HS-5 (cell line): ENCODE data around the gene SPRED3.
"Not testable (repeated sequence)": the region's sequence is repeated elsewhere in the genome, so short reads cannot be mapped to it uniquely, and the experiment has no call there.

Experiments used
- DNase-seq: peaks from one replicate; pipeline ENCODE4 v3.0.0-alpha.2; 2012; ENCODE audit warnings: low read depth

SPRED3 gene

GRCh38 chr19:38417544-38418506 is 29.3 kb downstream of the SPRED3 start:
- DNase-seq, result no peak

GRCh38 chr19:38420935-38421334 is 32.4 kb downstream of the SPRED3 start:
- no peak for DNase-seq

- no peak for DNase-seq
Observed at GRCh38 chr19:38421856-38422255, 33.4 kb downstream of the SPRED3 start.

- DNase-seq, result no peak
Observed at GRCh38 chr19:38422438-38422837, 33.9 kb downstream of the SPRED3 start.

- no peak for DNase-seq
Observed at GRCh38 chr19:38424272-38424671, 35.8 kb downstream of the SPRED3 start.

- no peak for DNase-seq
Observed at GRCh38 chr19:38425222-38425809, 36.8 kb downstream of the SPRED3 start.

- DNase-seq, result no peak
Observed at GRCh38 chr19:38425810-38426466, 37.4 kb downstream of the SPRED3 start, which contains the start of gene RASGRP4. RASGRP4 (minus strand) TSS chr19:38426219; CDS start chr19:38426091, 128 bp downstream.

- DNase-seq, result not testable (repeated sequence)
Observed at GRCh38 chr19:38427035-38427677, 38.7 kb downstream of the SPRED3 start.

GRCh38 chr19:38429055-38429810 is 40.7 kb downstream of the SPRED3 start:
- no peak for DNase-seq

GRCh38 chr19:38429811-38430156 is 41.3 kb downstream of the SPRED3 start:
- DNase-seq, result no peak

- no peak for DNase-seq
Observed at GRCh38 chr19:38430931-38431330, 42.4 kb downstream of the SPRED3 start.

GRCh38 chr19:38433268-38433733 is 44.8 kb downstream of the SPRED3 start, which contains the start of gene RYR1:
RYR1 (plus strand) TSS chr19:38433691; CDS start chr19:38433830, 139 bp downstream.
- DNase-seq, result no peak

- no peak for DNase-seq
Observed at GRCh38 chr19:38434549-38435051, 46.1 kb downstream of the SPRED3 start.

- no peak for DNase-seq
Observed at GRCh38 chr19:38437295-38437694, 48.8 kb downstream of the SPRED3 start.

- no peak for DNase-seq
Observed at GRCh38 chr19:38437917-38438316, 49.4 kb downstream of the SPRED3 start.

GRCh38 chr19:38440592-38440991 is 52.1 kb downstream of the SPRED3 start:
- DNase-seq, result no peak

- no peak for DNase-seq
Observed at GRCh38 chr19:38441657-38442348, 53.3 kb downstream of the SPRED3 start.

GRCh38 chr19:38442736-38443135 is 54.2 kb downstream of the SPRED3 start:
- DNase-seq, result no peak

GRCh38 chr19:38443458-38443999 is 55.0 kb downstream of the SPRED3 start:
- DNase-seq, result no peak

- DNase-seq, result no peak
Observed at GRCh38 chr19:38444026-38444425, 55.5 kb downstream of the SPRED3 start.
